DND-41 (cell line): ENCODE data around the gene S1PR4.

Experiments
- ATAC-seq: fragments of 200-7000 bp; cut with Tn5 transposase; 3 replicates; pipeline ENCODE4 v1.9.1; 2021; ENCODE audit warnings: low read depth; ENCODE audit not compliant: insufficient read depth
- DNase-seq: peaks from one replicate; pipeline ENCODE4 v3.0.0-alpha.2; 2020
- H2AFZ ChIP-seq: 2 replicates; pipeline ENCODE4 v1.6.0; 2012; ENCODE audit warnings: low read depth, low read length
- H3K27ac ChIP-seq: 2 replicates; pipeline ENCODE4 v1.5.1; 2012; ENCODE audit warnings: low read length, inconsistent platforms
- H3K27me3 ChIP-seq: fragments of 200-600 bp; sonication (generic); 2 replicates; pipeline ENCODE4 v1.6.0; 2012; ENCODE audit warnings: low read length, mild to moderate bottlenecking, inconsistent platforms; ENCODE audit not compliant: insufficient read depth, poor library complexity
- H3K36me3 ChIP-seq: 2 replicates; pipeline ENCODE4 v1.5.1; 2012; ENCODE audit warnings: low read length, inconsistent platforms; ENCODE audit not compliant: insufficient read depth
- H3K4me1 ChIP-seq: 2 replicates; pipeline ENCODE4 v1.5.1; 2012; ENCODE audit warnings: mild to moderate bottlenecking, low read length; ENCODE audit not compliant: insufficient read depth
- H3K4me2 ChIP-seq: 2 replicates; pipeline ENCODE4 v1.6.0; 2012; ENCODE audit warnings: mild to moderate bottlenecking, moderate library complexity, low read length, inconsistent platforms; ENCODE audit not compliant: insufficient read depth
- H3K4me3 ChIP-seq, 2 experiments: fragments of 200-600 bp in 1 of 2; shearing (Covaris generic) in 1 of 2; 2 replicates each; pipeline ENCODE4 v1.5.1; 2012 to 2016; ENCODE audit warnings: inconsistent platforms in 2 of 2, low read length in 2 of 2, mild to moderate bottlenecking in 2 of 2, low read depth in 1 of 2, moderate library complexity in 1 of 2
- H3K79me2 ChIP-seq: 2 replicates; pipeline ENCODE4 v1.6.0; 2012; ENCODE audit warnings: low read length, inconsistent platforms; ENCODE audit not compliant: insufficient read depth
- H3K9ac ChIP-seq: 2 replicates; pipeline ENCODE4 v1.6.0; 2012; ENCODE audit warnings: low read depth, mild to moderate bottlenecking, inconsistent platforms, low read length, moderate library complexity
- H3K9me3 ChIP-seq: 2 replicates; pipeline ENCODE4 v1.5.1; 2012; ENCODE audit warnings: low read length, moderate library complexity, mild to moderate bottlenecking, inconsistent platforms; ENCODE audit not compliant: insufficient read depth, severe bottlenecking
- H4K20me1 ChIP-seq: 2 replicates; pipeline ENCODE4 v1.6.0; 2012; ENCODE audit warnings: low read length; ENCODE audit not compliant: insufficient read depth
- EZH2 ChIP-seq: IDR thresholded peaks from 3 replicates; pipeline ENCODE4 v1.6.1; 2012; ENCODE audit warnings: borderline replicate concordance, low read depth, mild to moderate bottlenecking, moderate library complexity, low read length, inconsistent platforms; ENCODE audit not compliant: severe bottlenecking
- TF ChIP-seq, protein P1 (sequence below): IDR thresholded peaks from 2 replicates; pipeline ENCODE4 v1.5.1; 2012; ENCODE audit warnings: borderline replicate concordance, low read length, moderate library complexity, mild to moderate bottlenecking; ENCODE audit not compliant: poor library complexity, severe bottlenecking; ENCODE audit errors: extremely low read depth

The S1PR4 gene

DNA sequence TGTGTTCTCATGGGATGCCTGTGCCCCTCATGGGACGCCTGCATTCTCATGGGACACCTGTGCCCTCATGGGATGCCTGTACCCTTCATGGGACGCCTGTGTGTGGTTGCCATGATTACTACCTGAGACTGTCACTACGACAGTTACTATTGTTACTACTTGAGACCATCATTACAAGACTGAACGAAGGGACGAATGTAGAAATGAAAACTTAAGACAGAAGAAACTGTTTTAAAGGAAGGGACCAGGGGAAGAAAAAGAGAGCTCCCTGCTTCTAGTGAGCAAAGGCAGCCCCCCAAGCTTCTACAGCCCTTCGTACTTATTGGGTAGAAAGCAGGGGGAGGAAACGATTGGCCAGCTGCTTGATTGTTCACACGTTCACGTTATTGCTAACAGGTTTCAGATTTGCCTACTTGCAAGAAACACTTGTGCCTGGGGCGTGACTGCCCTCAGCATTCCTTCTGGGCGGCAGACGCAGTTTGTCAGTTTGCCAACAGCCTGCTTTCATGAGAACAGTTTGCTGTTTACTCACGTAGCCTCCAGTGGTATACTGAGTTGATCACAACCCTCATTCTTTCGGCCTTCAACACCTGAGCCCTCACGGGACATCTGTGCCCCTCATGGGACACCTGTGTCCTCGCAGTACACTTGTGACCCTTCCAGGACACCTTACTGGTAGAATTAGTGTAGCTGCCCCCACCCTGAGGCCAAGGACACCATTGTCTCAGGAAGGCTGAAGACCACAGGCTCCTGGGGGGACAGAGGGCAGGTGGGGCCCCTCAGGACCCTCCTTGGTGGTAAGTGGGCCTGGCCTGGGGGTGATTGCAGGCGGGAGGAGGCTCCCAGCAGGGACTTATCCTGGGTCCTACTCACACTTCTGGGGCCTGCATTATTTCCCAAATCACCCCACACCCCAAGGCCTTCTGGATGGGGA lies 2.5 kb upstream of the S1PR4 start:
- peaks cover 17% of the 10 kb centered on the region for H4K20me1 ChIP-seq
- no peak overlapping the region for H2AFZ ChIP-seq
- H3K4me2 ChIP-seq: peak overlapping the region; percentile 41; the same call in 1 of the 2 replicates
- H3K79me2 ChIP-seq: peaks cover 37% of the 10 kb centered on the region
- no peaks in the 10 kb centered on the region for H3K27me3 ChIP-seq
- H3K9ac ChIP-seq: peak overlapping the region; percentile 25; the same call in 1 of the 2 replicates
- TF ChIP-seq, protein P1, sequence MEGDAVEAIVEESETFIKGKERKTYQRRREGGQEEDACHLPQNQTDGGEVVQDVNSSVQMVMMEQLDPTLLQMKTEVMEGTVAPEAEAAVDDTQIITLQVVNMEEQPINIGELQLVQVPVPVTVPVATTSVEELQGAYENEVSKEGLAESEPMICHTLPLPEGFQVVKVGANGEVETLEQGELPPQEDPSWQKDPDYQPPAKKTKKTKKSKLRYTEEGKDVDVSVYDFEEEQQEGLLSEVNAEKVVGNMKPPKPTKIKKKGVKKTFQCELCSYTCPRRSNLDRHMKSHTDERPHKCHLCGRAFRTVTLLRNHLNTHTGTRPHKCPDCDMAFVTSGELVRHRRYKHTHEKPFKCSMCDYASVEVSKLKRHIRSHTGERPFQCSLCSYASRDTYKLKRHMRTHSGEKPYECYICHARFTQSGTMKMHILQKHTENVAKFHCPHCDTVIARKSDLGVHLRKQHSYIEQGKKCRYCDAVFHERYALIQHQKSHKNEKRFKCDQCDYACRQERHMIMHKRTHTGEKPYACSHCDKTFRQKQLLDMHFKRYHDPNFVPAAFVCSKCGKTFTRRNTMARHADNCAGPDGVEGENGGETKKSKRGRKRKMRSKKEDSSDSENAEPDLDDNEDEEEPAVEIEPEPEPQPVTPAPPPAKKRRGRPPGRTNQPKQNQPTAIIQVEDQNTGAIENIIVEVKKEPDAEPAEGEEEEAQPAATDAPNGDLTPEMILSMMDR: no peak
- TF ChIP-seq EZH2: no peak
- H3K4me1 ChIP-seq: peaks cover 26% of the 10 kb centered on the region
- H3K27ac ChIP-seq: peak overlapping the region; percentile 49
- no peak for DNase-seq
- H3K4me3 ChIP-seq: no peak overlapping the region
- peaks cover 24% of the 10 kb centered on the region for H3K36me3 ChIP-seq
- no peak for ATAC-seq
- H3K9me3 ChIP-seq: no peaks in the 10 kb centered on the region

DNA sequence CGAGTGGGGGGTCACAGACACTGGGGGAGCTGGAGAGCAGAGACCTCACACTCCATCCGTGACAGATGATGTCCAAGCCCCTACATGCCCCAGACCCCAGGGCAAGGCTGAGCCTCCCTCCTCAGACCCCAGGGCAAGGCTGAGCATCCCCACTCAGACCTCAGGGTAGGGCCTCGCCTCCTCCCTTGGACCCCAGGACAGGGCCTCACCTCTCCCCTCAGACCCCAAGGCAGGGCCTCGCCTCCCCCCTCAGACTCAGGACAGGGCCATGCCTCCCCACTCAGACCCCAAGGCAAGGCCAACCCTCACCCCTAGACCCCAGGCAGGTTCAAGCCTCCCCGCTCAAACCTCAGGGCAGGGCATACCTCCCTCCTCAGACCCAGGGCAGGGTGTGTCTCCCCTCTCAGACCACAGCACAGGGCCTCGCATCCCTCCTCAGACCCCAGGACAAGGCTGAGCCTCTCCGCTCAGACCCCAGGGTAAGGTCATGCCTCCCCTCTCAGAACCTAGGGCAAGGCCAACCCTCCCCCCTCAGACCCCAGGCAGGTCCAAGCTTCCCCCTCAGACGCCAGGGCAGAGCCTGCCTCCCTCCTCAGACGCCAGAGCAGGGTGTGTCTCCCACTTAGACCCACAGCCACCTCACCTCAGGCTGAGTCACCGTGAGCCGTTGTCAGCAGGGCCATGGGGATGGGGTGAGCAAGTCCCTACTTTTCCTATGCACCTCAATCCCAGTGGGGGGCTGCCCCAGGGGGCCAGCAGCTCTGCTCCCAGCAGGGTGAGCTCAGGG lies 1.7 kb upstream of the S1PR4 start:
- Histone ChIP-seq H3K4me1 (peaks cover 35% of the 10 kb centered on the region), H2AFZ (no peak overlapping the region), H3K4me2 (peak overlapping the region; percentile 41), H3K27ac (peak overlapping the region; percentile 49), H4K20me1 (peaks cover 21% of the 10 kb centered on the region), H3K9me3 (no peaks in the 10 kb centered on the region), H3K9ac (peak overlapping the region; percentile 25; the same call in 1 of the 2 replicates), H3K36me3 (peaks cover 25% of the 10 kb centered on the region), H3K4me3 (no peak overlapping the region), H3K27me3 (no peaks in the 10 kb centered on the region), H3K79me2 (peaks cover 46% of the 10 kb centered on the region)
- TF ChIP-seq, protein P1: no peak
- no peak for TF ChIP-seq EZH2
- DNase-seq (no peak), ATAC-seq (peak; percentile 12; the same call in 1 of the 3 replicates)

DNA sequence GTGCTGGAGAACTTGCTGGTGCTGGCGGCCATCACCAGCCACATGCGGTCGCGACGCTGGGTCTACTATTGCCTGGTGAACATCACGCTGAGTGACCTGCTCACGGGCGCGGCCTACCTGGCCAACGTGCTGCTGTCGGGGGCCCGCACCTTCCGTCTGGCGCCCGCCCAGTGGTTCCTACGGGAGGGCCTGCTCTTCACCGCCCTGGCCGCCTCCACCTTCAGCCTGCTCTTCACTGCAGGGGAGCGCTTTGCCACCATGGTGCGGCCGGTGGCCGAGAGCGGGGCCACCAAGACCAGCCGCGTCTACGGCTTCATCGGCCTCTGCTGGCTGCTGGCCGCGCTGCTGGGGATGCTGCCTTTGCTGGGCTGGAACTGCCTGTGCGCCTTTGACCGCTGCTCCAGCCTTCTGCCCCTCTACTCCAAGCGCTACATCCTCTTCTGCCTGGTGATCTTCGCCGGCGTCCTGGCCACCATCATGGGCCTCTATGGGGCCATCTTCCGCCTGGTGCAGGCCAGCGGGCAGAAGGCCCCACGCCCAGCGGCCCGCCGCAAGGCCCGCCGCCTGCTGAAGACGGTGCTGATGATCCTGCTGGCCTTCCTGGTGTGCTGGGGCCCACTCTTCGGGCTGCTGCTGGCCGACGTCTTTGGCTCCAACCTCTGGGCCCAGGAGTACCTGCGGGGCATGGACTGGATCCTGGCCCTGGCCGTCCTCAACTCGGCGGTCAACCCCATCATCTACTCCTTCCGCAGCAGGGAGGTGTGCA lies 587 bp downstream of the S1PR4 start:
- TF ChIP-seq, protein P1: peak; percentile 16
- TF ChIP-seq EZH2: no peak
- Histone ChIP-seq H3K4me1 (peaks cover 53% of the 10 kb centered on the region), H3K36me3 (peaks cover 34% of the 10 kb centered on the region), H3K9me3 (no peaks in the 10 kb centered on the region), H3K27me3 (no peaks in the 10 kb centered on the region), H4K20me1 (peaks cover 34% of the 10 kb centered on the region), H2AFZ (peak overlapping the region; percentile 66; the same call in 1 of the 2 replicates), H3K4me2 (peak overlapping the region; percentile 96), H3K9ac (peak overlapping the region; percentile 91), H3K4me3 (peak overlapping the region; percentile 55 to 82), H3K79me2 (peaks cover 68% of the 10 kb centered on the region), H3K27ac (peak overlapping the region; percentile 86)
- no peak for DNase-seq
- peak; percentile 22 for ATAC-seq
